ENCODE measurements around the gene FAM168A. TPM values are rescaled to one million over a fixed set of nuclear protein-coding genes. Genes with fewer than 3 reads are reported as not detected.

Gene FAM168A
- total RNA-seq, 2 donors from 2014 or later, result 34.0 to 36.0 TPM

DNA sequence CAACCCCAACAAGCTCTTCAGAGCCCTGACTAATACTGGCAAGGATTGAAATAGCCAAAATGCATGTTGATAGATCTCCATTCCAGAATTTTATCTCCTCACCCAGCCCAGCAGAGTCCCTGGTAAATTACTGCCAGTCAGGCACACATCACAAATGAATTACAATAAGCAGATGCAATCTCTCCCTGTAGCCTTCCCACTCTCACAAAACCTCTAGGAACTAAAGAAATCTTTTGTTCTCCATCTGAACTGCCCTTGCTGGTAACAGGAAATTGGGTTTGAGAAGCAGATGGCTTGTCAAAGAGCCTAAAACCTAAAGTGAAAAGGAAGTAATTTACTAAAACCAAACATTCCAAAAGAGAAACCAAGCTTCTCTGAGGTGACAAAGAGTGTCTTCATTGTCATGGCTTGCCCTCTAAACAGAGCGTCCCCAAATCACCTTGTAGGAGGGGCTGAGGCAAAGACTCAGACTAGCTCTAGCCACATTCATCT, 59.5 kb downstream of the FAM168A start:
- no peaks in the 10 kb centered on the region for H3K9me3 ChIP-seq
- ATAC-seq (ENCODE audit: insufficient number of reproducible peaks, low FRiP score, low read depth), result no peak
- no peaks in the 10 kb centered on the region for H3K27me3 ChIP-seq (replicated peaks; ENCODE audit: insufficient read depth)
- H3K4me3 ChIP-seq, result no peak overlapping the region
- no peak overlapping the region for H3K27ac ChIP-seq
- no peak for DNase-seq (ENCODE audit: low spot score)
- no peaks in the 10 kb centered on the region for H3K36me3 ChIP-seq
- H3K4me1 ChIP-seq (ENCODE audit: control insufficient read depth in 1 of 2, low read depth in 2 of 2), result no peaks in the 10 kb centered on the region
- TF ChIP-seq, protein P1, sequence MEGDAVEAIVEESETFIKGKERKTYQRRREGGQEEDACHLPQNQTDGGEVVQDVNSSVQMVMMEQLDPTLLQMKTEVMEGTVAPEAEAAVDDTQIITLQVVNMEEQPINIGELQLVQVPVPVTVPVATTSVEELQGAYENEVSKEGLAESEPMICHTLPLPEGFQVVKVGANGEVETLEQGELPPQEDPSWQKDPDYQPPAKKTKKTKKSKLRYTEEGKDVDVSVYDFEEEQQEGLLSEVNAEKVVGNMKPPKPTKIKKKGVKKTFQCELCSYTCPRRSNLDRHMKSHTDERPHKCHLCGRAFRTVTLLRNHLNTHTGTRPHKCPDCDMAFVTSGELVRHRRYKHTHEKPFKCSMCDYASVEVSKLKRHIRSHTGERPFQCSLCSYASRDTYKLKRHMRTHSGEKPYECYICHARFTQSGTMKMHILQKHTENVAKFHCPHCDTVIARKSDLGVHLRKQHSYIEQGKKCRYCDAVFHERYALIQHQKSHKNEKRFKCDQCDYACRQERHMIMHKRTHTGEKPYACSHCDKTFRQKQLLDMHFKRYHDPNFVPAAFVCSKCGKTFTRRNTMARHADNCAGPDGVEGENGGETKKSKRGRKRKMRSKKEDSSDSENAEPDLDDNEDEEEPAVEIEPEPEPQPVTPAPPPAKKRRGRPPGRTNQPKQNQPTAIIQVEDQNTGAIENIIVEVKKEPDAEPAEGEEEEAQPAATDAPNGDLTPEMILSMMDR (IDR thresholded peaks at IDR 0.05), result no peak

DNA sequence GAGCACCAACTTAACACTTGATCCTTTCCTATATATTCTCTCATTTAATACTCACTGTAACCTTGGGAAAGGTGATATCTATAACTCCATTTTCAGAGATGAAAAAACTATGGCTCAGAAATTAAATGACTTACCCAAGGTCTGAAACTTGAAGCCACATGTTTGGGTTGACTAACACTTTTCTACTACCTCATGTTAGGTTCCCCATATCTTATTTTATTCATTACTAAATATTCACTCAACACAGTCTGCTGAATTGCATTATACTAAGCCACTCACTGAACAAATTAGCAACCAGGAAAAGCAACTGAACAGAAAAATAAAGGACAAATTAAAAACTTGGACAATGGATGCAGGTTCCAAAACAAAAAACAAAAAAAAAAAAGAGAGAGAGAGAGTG, 59.9 kb downstream of the FAM168A start:
- TF ChIP-seq, protein P1 (IDR thresholded peaks at IDR 0.05), result no peak
- H3K27ac ChIP-seq, result no peak overlapping the region
- H3K4me1 ChIP-seq (ENCODE audit: control insufficient read depth in 1 of 2, low read depth in 2 of 2), result no peaks in the 10 kb centered on the region
- H3K27me3 ChIP-seq (replicated peaks; ENCODE audit: insufficient read depth), result no peaks in the 10 kb centered on the region
- H3K36me3 ChIP-seq, result no peaks in the 10 kb centered on the region
- DNase-seq (ENCODE audit: low spot score) (no peak), ATAC-seq (ENCODE audit: insufficient number of reproducible peaks, low FRiP score, low read depth) (no peak)
- H3K4me3 ChIP-seq, result no peak overlapping the region
- H3K9me3 ChIP-seq, result no peaks in the 10 kb centered on the region

DNA sequence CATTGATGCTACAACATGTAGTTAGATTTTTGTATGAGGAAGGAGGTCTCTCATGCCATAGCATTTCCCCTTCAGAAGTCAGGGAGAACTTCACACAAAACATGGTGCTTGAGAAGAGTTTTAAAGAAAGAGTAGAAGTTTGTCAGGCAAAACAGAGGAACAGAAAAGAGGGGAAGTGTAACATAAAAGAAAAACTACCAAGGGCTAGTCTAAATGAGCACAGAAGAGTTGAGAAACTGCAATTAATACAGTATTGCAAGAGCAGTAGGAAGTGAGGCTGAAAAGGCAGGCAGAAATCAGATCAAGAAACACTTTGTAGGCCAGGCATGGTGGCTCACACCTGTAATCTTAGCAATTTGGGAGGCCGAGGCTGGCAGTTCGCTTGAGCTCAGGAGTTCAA, 61.0 kb downstream of the FAM168A start:
- H3K4me1 ChIP-seq (ENCODE audit: control insufficient read depth in 1 of 2, low read depth in 2 of 2), result no peaks in the 10 kb centered on the region
- no peaks in the 10 kb centered on the region for H3K27me3 ChIP-seq (replicated peaks; ENCODE audit: insufficient read depth)
- TF ChIP-seq, protein P1 (IDR thresholded peaks at IDR 0.05), result no peak
- H3K4me3 ChIP-seq, result no peak overlapping the region
- no peaks in the 10 kb centered on the region for H3K9me3 ChIP-seq
- DNase-seq (ENCODE audit: low spot score) (no peak), ATAC-seq (ENCODE audit: insufficient number of reproducible peaks, low FRiP score, low read depth) (no peak)
- H3K27ac ChIP-seq, result no peak overlapping the region
- H3K36me3 ChIP-seq, result no peaks in the 10 kb centered on the region

DNA sequence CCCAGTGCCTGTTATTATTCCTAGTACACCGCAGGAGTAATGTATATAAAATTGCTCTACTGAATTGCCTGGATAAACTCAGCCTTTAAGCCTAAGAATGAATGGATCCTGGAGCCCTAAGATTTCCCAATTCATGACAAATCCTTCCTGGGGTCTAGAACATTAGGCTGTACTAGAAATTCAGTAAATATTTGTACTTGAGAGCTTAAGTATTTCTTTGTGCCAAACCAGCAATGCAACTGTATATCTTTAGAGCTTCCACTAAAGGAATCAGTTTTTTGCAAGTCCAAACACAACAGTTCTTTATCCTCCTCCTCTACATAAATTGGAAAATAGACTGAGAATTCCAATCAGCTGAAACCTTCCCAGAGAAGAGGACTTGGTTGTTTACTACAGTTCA, 65.6 kb downstream of the FAM168A start:
- Histone ChIP-seq H3K9me3 (no peaks in the 10 kb centered on the region), H3K4me1 (ENCODE audit: control insufficient read depth in 1 of 2, low read depth in 2 of 2) (peaks cover 0 to 15% of the 10 kb centered on the region in 2 donors), H3K27ac (no peak overlapping the region), H3K4me3 (no peak overlapping the region), H3K27me3 (replicated peaks; ENCODE audit: insufficient read depth) (no peaks in the 10 kb centered on the region), H3K36me3 (no peaks in the 10 kb centered on the region)
- DNase-seq (ENCODE audit: low spot score) (no peak), ATAC-seq (ENCODE audit: insufficient number of reproducible peaks, low FRiP score, low read depth) (no peak)
- TF ChIP-seq, protein P1 (IDR thresholded peaks at IDR 0.05), result no peak

DNA sequence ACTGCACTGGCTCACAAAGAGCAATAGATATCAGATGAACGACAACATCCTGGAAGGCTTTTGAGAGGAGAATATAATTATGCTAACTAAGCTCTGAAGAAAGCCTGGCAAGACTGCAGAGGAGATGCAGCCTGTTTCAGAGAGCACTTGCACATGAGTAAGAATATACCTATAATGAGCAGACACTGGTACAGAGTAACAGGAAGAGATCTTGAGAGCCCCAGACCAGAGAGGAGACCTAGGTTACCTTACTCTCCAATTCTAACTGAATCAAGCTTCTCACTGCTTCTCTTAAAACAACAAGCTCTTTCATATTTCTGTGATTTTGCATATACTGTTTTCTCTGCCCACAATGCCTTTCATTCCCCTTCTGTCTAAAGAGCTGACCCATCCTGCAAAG, 66.5 kb downstream of the FAM168A start:
- TF ChIP-seq, protein P1 (IDR thresholded peaks at IDR 0.05), result no peak
- no peaks in the 10 kb centered on the region for H3K27me3 ChIP-seq (replicated peaks; ENCODE audit: insufficient read depth)
- H3K4me3 ChIP-seq, result no peak overlapping the region
- H3K36me3 ChIP-seq, result no peaks in the 10 kb centered on the region
- H3K27ac ChIP-seq, result no peak overlapping the region
- H3K4me1 ChIP-seq (ENCODE audit: control insufficient read depth in 1 of 2, low read depth in 2 of 2), result peaks cover 0 to 15% of the 10 kb centered on the region in 2 donors
- no peaks in the 10 kb centered on the region for H3K9me3 ChIP-seq
- no peak for ATAC-seq (ENCODE audit: insufficient number of reproducible peaks, low FRiP score, low read depth)
- DNase-seq (ENCODE audit: low spot score), result no peak
